ENCODE measurements around the gene NEBL. TPM values are rescaled to one million over a fixed set of nuclear protein-coding genes. Genes with fewer than 3 reads are reported as not detected.

The NEBL gene
- total RNA-seq, 2 experiments from 2014 or later, result not detected

GRCh38 chr10:20890491-20891337 lies 6.4 kb downstream of the NEBL start:
- Mint-ChIP-seq H3K9me3 (no peaks in the 10 kb centered on the region), H3K27me3 (no peaks in the 10 kb centered on the region), H3K4me1 (no peaks in the 10 kb centered on the region), H3K4me3 (no peak overlapping the region), H3K36me3 (no peaks in the 10 kb centered on the region), H3K27ac (no peak overlapping the region)
- POLR2A ChIA-PET, result no interaction called here
- ATAC-seq (ENCODE audit: low read depth), result no peak
- DNase-seq, result no peak

- no peak for ATAC-seq (ENCODE audit: low read depth)
- no peaks in the 10 kb centered on the region for H3K36me3 Mint-ChIP-seq
- H3K9me3 Mint-ChIP-seq, result no peaks in the 10 kb centered on the region
- no peak overlapping the region for H3K4me3 Mint-ChIP-seq
- POLR2A ChIA-PET, result no interaction called here
- no peaks in the 10 kb centered on the region for H3K27me3 Mint-ChIP-seq
- H3K27ac Mint-ChIP-seq, result no peak overlapping the region
- DNase-seq, result no peak
- H3K4me1 Mint-ChIP-seq, result no peaks in the 10 kb centered on the region
Observed at GRCh38 chr10:20890009-20890408, 7.1 kb downstream of the NEBL start.

- no peak for DNase-seq
- Mint-ChIP-seq H3K27me3 (no peaks in the 10 kb centered on the region), H3K27ac (no peak overlapping the region), H3K4me3 (no peak overlapping the region), H3K9me3 (no peaks in the 10 kb centered on the region), H3K36me3 (no peaks in the 10 kb centered on the region), H3K4me1 (no peaks in the 10 kb centered on the region)
- no peak for ATAC-seq (ENCODE audit: low read depth)
- POLR2A ChIA-PET, result no interaction called here
Observed at GRCh38 chr10:20888620-20889330, 8.3 kb downstream of the NEBL start.

- no peak for ATAC-seq (ENCODE audit: low read depth)
- Mint-ChIP-seq H3K9me3 (no peaks in the 10 kb centered on the region), H3K36me3 (no peaks in the 10 kb centered on the region), H3K27ac (no peak overlapping the region), H3K27me3 (no peaks in the 10 kb centered on the region), H3K4me3 (no peak overlapping the region), H3K4me1 (no peaks in the 10 kb centered on the region)
- POLR2A ChIA-PET, result no interaction called here
- no peak for DNase-seq
Observed at GRCh38 chr10:20887706-20888555, 9.2 kb downstream of the NEBL start.

GRCh38 chr10:20885678-20886077 lies 11.4 kb downstream of the NEBL start:
- ATAC-seq (ENCODE audit: low read depth), result no peak
- no peaks in the 10 kb centered on the region for H3K4me1 Mint-ChIP-seq
- H3K36me3 Mint-ChIP-seq, result no peaks in the 10 kb centered on the region
- POLR2A ChIA-PET, result no interaction called here
- no peaks in the 10 kb centered on the region for H3K9me3 Mint-ChIP-seq
- no peaks in the 10 kb centered on the region for H3K27me3 Mint-ChIP-seq
- no peak for DNase-seq
- no peak overlapping the region for H3K4me3 Mint-ChIP-seq
- H3K27ac Mint-ChIP-seq, result no peak overlapping the region

- no peaks in the 10 kb centered on the region for H3K36me3 Mint-ChIP-seq
- ATAC-seq (ENCODE audit: low read depth), result no peak
- H3K4me1 Mint-ChIP-seq, result no peaks in the 10 kb centered on the region
- H3K9me3 Mint-ChIP-seq, result no peaks in the 10 kb centered on the region
- no peak overlapping the region for H3K27ac Mint-ChIP-seq
- H3K27me3 Mint-ChIP-seq, result no peaks in the 10 kb centered on the region
- no peak overlapping the region for H3K4me3 Mint-ChIP-seq
- POLR2A ChIA-PET, result no interaction called here
- DNase-seq, result no peak
Observed at GRCh38 chr10:20883552-20883951, 13.6 kb downstream of the NEBL start.

GRCh38 chr10:20882091-20882490 lies 15.0 kb downstream of the NEBL start:
- no peaks in the 10 kb centered on the region for H3K4me1 Mint-ChIP-seq
- POLR2A ChIA-PET, result no interaction called here
- no peak for ATAC-seq (ENCODE audit: low read depth)

GRCh38 chr10:20879136-20879535 lies 18.0 kb downstream of the NEBL start:
- no peaks in the 10 kb centered on the region for H3K4me1 Mint-ChIP-seq
- POLR2A ChIA-PET, result no interaction called here
- H3K36me3 Mint-ChIP-seq, result no peaks in the 10 kb centered on the region
- no peak for ATAC-seq (ENCODE audit: low read depth)
- no peaks in the 10 kb centered on the region for H3K27me3 Mint-ChIP-seq
- H3K9me3 Mint-ChIP-seq, result no peaks in the 10 kb centered on the region
- H3K27ac Mint-ChIP-seq, result no peak overlapping the region
- no peak for DNase-seq
- H3K4me3 Mint-ChIP-seq, result no peak overlapping the region

More at GRCh38 chr10:20882091-20882490, 15.0 kb downstream of the NEBL start:
- Mint-ChIP-seq H3K36me3 (no peaks in the 10 kb centered on the region), H3K4me3 (no peak overlapping the region), H3K27me3 (no peaks in the 10 kb centered on the region), H3K9me3 (no peaks in the 10 kb centered on the region), H3K27ac (no peak overlapping the region)
- no peak for DNase-seq

- POLR2A ChIA-PET, result no interaction called here
- H3K27me3 Mint-ChIP-seq, result no peaks in the 10 kb centered on the region
- ATAC-seq (ENCODE audit: low read depth), result no peak
- no peaks in the 10 kb centered on the region for H3K9me3 Mint-ChIP-seq
- H3K4me3 Mint-ChIP-seq, result no peak overlapping the region
- H3K4me1 Mint-ChIP-seq, result no peaks in the 10 kb centered on the region
- H3K27ac Mint-ChIP-seq, result no peak overlapping the region
- no peaks in the 10 kb centered on the region for H3K36me3 Mint-ChIP-seq
- no peak for DNase-seq
Observed at GRCh38 chr10:20877986-20878983, 18.8 kb downstream of the NEBL start.

- ATAC-seq (ENCODE audit: low read depth), result no peak
- Mint-ChIP-seq H3K27me3 (no peaks in the 10 kb centered on the region), H3K9me3 (no peaks in the 10 kb centered on the region)
Observed at GRCh38 chr10:20877554-20877953, 19.6 kb downstream of the NEBL start.

GRCh38 chr10:20874261-20874660 lies 22.9 kb downstream of the NEBL start:
- H3K4me1 Mint-ChIP-seq, result no peaks in the 10 kb centered on the region
- no peaks in the 10 kb centered on the region for H3K27me3 Mint-ChIP-seq
- DNase-seq, result no peak
- no peaks in the 10 kb centered on the region for H3K36me3 Mint-ChIP-seq
- no peak overlapping the region for H3K4me3 Mint-ChIP-seq
- H3K27ac Mint-ChIP-seq, result no peak overlapping the region
- H3K9me3 Mint-ChIP-seq, result no peaks in the 10 kb centered on the region
- POLR2A ChIA-PET, result no interaction called here
- ATAC-seq (ENCODE audit: low read depth), result no peak

More at GRCh38 chr10:20877554-20877953, 19.6 kb downstream of the NEBL start:
- Mint-ChIP-seq H3K4me3 (no peak overlapping the region), H3K27ac (no peak overlapping the region), H3K36me3 (no peaks in the 10 kb centered on the region), H3K4me1 (no peaks in the 10 kb centered on the region)
- no peak for DNase-seq
- POLR2A ChIA-PET, result no interaction called here

GRCh38 chr10:20871970-20872369 lies 25.1 kb downstream of the NEBL start:
- Mint-ChIP-seq H3K27me3 (no peaks in the 10 kb centered on the region), H3K9me3 (no peaks in the 10 kb centered on the region), H3K4me3 (no peak overlapping the region), H3K27ac (no peak overlapping the region), H3K36me3 (no peaks in the 10 kb centered on the region), H3K4me1 (no peaks in the 10 kb centered on the region)
- POLR2A ChIA-PET, result no interaction called here
- ATAC-seq (ENCODE audit: low read depth), result no peak
- DNase-seq, result no peak

- POLR2A ChIA-PET, result no interaction called here
- no peaks in the 10 kb centered on the region for H3K27me3 Mint-ChIP-seq
Observed at GRCh38 chr10:20870834-20871233, 26.3 kb downstream of the NEBL start.

More at GRCh38 chr10:20870834-20871233, 26.3 kb downstream of the NEBL start:
- DNase-seq (no peak), ATAC-seq (ENCODE audit: low read depth) (no peak)
- Mint-ChIP-seq H3K27ac (no peak overlapping the region), H3K4me1 (no peaks in the 10 kb centered on the region), H3K4me3 (no peak overlapping the region), H3K9me3 (no peaks in the 10 kb centered on the region), H3K36me3 (no peaks in the 10 kb centered on the region)
